GM13977 (cell line): ENCODE data around the gene CEP128.

Experiments used
- DNase-seq: peaks from one replicate; pipeline ENCODE4 v3.0.0; 2012; ENCODE audit warnings: low spot score
- in situ Hi-C: fragments of 300-500 bp; cut with MboI; formaldehyde crosslinking; loops from one replicate; pipeline ENCODE4 v1.12.0; 2022; ENCODE audit warnings: low sequenced_read_pairs, low pct_unique_long_range_greater_than_20kb, mixed read lengths, inconsistent platforms; ENCODE audit not compliant: unreplicated experiment
- TF ChIP-seq, protein P1 (sequence below): IDR thresholded peaks from 2 replicates; pipeline ENCODE4 v1.5.1; 2012; ENCODE audit warnings: mild to moderate bottlenecking, control low read depth; ENCODE audit not compliant: insufficient read depth; ENCODE audit errors: extremely low read depth, missing control alignments

The CEP128 gene

DNA sequence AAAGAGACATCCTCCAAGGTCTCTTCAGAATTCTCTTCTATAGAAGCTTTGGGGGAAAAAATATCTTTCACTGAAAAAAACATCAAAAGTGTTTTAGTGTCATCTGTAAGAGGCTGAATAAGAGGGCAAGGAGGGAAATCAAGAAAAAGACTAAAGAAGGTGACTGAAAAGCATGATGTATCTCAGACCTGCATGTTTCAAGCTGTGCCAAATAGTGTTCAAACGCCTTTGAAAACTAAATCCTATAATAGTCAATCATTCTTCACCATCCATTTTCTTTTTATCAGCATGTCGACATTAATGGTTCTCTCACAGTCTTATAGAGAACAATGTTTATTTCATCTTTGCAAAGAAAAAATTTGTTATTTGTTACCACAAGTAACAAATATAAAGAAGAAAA, 94.5 kb downstream of the CEP128 start:
- DNase-seq, result no peak
- in situ Hi-C loops, result loop anchor here (25.0 kb wide), 1 partner anchor 635 kb away; the partner anchor contains the start of gene DIO2
- TF ChIP-seq, protein P1, sequence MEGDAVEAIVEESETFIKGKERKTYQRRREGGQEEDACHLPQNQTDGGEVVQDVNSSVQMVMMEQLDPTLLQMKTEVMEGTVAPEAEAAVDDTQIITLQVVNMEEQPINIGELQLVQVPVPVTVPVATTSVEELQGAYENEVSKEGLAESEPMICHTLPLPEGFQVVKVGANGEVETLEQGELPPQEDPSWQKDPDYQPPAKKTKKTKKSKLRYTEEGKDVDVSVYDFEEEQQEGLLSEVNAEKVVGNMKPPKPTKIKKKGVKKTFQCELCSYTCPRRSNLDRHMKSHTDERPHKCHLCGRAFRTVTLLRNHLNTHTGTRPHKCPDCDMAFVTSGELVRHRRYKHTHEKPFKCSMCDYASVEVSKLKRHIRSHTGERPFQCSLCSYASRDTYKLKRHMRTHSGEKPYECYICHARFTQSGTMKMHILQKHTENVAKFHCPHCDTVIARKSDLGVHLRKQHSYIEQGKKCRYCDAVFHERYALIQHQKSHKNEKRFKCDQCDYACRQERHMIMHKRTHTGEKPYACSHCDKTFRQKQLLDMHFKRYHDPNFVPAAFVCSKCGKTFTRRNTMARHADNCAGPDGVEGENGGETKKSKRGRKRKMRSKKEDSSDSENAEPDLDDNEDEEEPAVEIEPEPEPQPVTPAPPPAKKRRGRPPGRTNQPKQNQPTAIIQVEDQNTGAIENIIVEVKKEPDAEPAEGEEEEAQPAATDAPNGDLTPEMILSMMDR, result no peak

DNA sequence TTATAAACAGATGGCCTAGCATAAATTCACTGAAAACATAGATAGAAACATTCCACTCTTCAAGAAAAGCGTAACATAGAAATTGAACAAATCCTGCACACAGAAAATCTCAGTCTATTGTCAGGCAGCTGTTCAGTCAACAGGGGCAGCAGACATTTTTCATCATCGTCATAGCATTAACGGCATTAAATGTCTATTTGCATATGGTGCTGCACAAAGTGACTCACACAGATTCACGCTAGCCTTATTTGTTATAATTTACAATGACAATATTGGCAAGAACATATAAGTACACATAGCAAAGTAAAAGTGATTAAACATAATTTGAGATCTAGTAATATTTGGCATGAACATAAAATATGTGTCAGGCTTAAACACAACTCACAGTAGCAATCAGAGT, 95.7 kb downstream of the CEP128 start:
- DNase-seq, result no peak
- TF ChIP-seq, protein P1, result no peak
- in situ Hi-C loops, result loop anchor here (25.0 kb wide), 1 partner anchor 634 kb away; the partner anchor contains the start of gene DIO2

GRCh38 chr14:80844872-80845271, 96.7 kb downstream of the CEP128 start:
- DNase-seq, result no peak
- TF ChIP-seq, protein P1, result no peak
- in situ Hi-C loops, result loop anchor here (25.0 kb wide), 1 partner anchor 633 kb away; the partner anchor contains the start of gene DIO2

GRCh38 chr14:80839743-80840142, 101.8 kb downstream of the CEP128 start:
- TF ChIP-seq, protein P1, result no peak
- in situ Hi-C loops, result loop anchor here (25.0 kb wide), 1 partner anchor 627 kb away; the partner anchor contains the start of gene DIO2
- DNase-seq, result no peak

GRCh38 chr14:80809663-80810062, 131.9 kb downstream of the CEP128 start:
- TF ChIP-seq, protein P1, result no peak
- in situ Hi-C loops, result no loop called here
- no peak for DNase-seq

- no peak for DNase-seq
- TF ChIP-seq, protein P1, result no peak
- in situ Hi-C loops, result no loop called here
Measured at GRCh38 chr14:80805136-80805535, 136.4 kb downstream of the CEP128 start.

DNA sequence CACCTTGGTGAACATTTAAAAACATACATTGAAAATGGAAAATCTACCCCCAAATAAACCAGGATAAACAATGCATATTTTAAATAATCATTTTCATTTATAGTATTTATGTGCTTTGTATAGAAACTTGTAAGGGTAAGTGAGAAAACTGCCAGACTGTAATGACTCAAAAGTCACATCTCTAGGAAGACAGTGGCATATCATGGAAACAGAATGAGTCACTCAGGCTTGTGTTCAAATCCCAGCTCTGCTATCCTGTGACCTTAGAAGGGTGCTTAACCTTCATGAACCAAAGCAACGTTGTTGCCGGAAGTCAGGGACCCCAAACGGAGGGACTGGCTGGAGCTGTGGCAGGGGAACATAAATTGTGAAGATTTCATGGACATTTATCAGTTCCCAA, 142.7 kb downstream of the CEP128 start:
- TF ChIP-seq, protein P1, result no peak
- DNase-seq, result no peak
- in situ Hi-C loops, result no loop called here
